Kidney capillary endothelial cell (primary cell): ENCODE data around the gene YBX2.
"Not testable (repeated sequence)": the region's sequence is repeated elsewhere in the genome, so short reads cannot be mapped to it uniquely, and the experiment has no call there.

ENCODE experiments used
- DNase-seq: peaks from one replicate; pipeline ENCODE4 v3.0.0-alpha.2; 2018; ENCODE audit warnings: low spot score

The YBX2 gene

DNA sequence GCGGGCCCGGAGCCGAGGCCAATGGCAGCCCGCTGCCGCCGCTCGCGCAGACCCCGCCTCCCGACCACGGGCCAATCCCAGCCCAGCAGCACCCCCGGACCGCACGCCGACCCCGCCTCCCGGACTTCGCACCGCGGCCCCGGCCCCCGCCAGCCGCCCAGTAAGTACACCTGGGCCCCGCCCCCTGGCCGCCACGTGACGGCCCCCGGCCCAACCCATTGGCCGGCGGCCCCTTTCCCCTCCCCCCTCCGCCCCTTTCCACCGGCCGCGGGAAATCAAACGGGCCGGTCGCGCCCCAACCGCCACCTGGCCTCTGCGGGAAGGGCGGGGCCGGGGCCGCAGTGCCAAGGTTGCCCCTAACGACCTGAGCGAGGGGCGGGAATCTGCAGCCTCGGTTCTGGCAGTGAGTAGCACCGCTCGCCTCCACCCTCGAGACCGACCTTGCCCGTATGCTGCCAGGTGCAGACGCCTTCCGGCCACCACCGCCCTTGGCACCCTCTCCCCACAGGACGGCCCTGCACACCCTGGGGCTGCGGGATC is at the start of gene YBX2:
Gene YBX2 (minus strand): TSS at position 26 of the 540 bp plus-strand sequence. CDS start 139 bp downstream, outside the sequence.
- DNase-seq: no peak

- no peak for DNase-seq
Measured at GRCh38 chr17:7343250-7343649, 48.8 kb upstream of the YBX2 start.

DNA sequence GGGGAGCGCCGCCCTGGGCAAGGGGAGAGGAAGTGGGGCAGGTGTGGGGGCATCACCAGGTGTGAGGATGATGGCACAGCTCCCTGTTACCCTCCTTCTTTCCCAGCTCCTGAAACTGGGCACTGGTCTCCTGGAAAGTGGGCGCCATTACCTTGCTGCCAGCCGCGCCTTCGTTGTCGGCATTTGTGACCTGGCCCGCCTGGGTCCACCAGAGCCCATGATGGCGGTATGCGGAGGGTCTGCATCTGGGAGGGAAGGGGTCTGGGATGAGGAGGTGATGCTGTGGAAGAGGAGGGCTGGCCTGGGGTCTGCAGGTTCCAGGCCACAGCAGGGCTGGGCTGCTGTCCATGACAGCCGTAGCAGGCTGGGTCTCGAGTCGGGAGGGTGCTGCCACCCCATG is 47.4 kb upstream of the YBX2 start:
- no peak for DNase-seq

DNA sequence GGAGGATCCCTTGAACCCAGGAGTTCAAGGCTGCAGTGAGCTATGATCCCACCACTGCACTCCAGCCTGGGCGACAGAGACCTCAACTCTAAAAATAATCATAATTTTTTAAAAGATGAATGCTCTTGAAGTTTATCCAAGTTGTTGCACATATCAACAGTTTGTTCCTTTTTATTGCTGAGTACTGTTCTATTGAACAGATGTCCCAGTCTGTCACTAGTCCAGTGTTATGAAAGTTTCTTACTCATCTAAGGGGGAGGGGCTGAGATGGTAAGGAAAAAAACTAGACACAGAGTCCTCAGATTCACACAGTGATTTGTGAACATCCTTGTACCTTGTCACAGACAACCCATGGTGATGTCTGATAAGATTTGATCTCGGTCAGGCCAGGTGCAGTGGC is 45.7 kb upstream of the YBX2 start:
- no peak for DNase-seq

DNA sequence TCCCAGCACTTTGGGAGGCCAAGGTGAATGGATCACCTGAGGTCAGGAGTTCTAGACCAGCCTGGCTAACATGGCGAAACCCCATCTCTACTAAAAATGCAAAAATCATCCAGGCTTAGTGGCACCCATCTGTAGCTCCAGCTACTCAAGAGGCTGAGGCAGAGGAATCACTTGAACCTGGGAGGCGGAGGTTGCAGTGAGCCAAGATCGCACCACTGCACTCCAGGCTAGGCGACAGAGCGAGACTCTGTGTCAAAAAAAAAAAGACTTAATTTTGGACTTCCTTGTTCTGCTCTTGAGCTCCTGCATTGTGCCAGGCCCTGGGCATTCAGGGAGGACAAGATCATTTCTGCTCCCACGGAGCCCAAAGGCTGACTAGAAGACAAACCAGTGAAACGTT is 43.2 kb upstream of the YBX2 start:
- not testable (repeated sequence) for DNase-seq

DNA sequence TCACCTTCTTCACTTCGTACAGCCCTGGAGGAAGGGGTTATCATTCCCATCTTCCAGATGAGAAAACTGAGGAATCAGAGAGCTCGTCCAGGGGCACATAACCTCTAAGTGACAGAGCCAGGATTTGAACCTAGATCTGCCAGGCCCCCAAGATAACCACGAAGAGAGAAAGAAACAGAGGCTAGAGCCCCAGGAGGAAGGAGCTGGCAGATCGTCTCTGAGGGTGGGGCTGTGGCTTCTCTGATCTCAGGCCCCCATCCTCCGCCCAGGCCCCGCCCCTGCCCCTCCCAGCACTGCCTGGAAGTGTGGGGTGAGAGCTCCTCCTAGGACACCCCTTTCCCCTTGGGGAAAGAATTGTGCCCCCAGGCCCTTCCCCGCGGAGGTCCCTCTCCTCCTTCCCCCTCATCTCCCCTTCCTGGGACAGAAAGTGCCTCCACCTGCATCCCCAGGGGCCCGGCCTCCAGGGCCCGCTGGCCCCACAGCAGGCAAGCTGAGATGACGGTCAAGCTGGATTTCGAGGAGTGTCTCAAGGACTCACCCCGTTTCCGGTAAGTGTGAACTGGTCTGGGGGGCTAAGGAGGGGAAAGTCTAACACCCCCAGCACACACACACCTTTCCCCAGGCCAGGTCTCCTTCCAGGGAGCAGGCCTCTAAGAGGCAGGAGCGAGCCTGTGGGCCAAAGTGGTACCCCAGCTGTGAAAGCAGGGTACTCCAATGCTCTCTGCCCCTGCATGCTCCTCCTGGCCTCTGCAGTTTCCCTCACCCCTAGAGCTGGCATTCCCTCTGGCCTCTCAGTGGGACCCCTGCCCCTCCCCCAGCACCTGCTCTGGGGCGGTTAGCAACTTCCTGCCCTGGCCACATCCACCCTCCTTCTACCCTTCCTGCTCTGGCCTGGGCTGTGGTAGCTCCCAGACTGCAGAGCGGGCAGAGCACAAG is 42.1 kb upstream of the YBX2 start, which contains the start of gene ACAP1:
Gene ACAP1 (plus strand): TSS at position 290 of the 936 bp plus-strand sequence. CDS start 206 bp downstream, at position 496.
- DNase-seq: no peak

DNA sequence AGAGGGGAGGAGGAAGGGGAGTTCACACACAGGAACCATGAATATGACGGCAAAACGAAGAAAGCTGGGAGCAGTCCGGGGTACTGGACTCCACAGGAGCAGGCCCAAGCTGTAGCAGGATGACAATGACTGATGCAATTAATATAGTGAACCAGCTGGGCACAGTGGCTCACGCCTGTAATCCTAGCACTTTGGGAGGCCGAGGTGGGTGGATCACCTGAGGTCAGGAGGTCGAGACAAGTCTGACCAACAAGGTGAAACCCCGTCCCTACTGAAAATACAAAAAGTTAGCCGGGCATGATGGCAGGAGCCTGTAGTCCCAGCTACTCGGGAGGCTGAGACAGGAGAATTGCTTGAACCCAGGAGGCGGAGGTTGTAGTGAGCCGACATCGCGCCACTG is 41.3 kb upstream of the YBX2 start:
- not testable (repeated sequence) for DNase-seq

GRCh38 chr17:7334938-7335538 is 40.6 kb upstream of the YBX2 start:
- no peak for DNase-seq

DNA sequence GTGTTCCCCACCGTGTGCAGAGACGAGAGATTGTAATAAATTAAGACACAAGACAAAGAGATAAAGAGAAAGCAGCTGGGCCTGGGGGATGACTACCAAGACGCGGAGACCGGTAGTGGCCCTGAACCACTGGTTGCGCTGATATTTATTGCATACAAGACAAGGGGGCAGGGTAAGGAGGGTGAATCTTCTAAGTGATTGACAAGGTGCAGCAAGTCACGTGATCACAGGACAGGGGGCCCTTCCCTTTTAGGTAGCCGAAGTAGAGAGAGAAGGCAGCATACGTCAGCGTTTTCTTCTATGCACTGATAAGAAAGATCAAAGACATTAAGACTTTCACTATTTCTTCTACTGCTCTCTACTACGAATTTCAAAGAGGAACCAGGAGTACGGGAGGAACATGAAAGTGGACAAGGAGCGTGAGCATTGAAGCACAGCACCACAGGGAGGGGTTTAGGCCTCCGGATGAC is 38.2 kb upstream of the YBX2 start:
- not testable (repeated sequence) for DNase-seq

GRCh38 chr17:7332111-7332510 is 37.7 kb upstream of the YBX2 start:
- DNase-seq: no peak

DNA sequence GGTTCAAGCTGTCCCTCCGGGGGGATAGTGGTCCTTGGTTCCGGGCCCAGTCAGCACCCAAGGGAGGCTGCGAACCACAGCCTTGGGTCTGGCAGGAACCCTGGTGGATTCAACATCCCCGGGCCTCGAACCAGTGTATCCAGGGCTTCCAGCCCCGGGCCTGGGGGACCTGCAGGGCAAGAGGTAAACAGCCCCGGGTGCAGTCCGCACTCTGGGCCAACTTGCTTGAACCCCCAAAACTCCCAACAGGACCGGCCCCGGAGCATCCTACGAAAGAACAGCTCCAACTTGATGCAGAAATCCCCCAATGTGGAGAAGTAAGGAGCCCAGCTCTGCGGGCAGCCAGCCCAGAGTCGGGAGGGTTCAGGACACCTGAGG is 36.2 kb upstream of the YBX2 start:
- no peak for DNase-seq

DNA sequence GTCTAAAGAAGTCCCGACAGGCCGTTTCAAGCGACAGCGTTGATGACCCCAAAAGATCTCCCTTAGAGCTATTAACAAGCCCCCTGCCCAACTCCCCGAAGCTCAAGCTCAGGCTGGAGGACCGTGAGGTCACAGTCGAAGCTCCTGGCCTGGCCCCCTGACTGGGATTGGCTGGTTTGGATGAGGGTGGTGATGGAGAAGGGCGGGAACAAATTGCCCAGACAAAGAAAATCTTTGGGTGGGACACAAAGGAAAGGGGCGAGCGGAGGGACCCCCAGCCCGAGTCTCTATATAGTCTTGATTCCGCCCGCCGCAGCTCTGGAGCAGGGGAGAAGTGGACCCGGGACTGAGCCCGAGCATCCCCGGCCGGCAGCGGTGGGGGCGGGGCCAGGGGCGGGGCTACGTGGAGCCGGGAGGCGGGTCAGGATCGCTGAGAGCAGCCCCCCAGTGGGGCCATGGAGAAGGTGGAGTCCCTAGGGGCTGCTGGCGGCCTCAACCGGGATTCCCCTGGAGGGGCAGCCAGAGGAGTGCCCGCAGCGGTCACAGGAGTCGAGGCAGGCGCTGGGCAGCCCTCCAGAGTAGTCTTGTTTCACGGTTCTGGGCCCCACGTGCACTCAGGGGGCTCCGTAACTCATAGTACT is 35.7 kb upstream of the YBX2 start:
- DNase-seq: peak; percentile 77

GRCh38 chr17:7329374-7329996 is 35.0 kb upstream of the YBX2 start:
- peak; percentile 96 for DNase-seq

- DNase-seq: peak; percentile 26
Measured at GRCh38 chr17:7328840-7329373, 34.5 kb upstream of the YBX2 start, which contains the start of gene NEURL4. TSS of gene NEURL4 (minus strand) at chr17:7329335. CDS start at chr17:7329312, 23 bp downstream.

- no peak for DNase-seq
Measured at GRCh38 chr17:7328009-7328408, 33.6 kb upstream of the YBX2 start.

- no peak for DNase-seq
Measured at GRCh38 chr17:7327501-7327900, 33.1 kb upstream of the YBX2 start.

DNA sequence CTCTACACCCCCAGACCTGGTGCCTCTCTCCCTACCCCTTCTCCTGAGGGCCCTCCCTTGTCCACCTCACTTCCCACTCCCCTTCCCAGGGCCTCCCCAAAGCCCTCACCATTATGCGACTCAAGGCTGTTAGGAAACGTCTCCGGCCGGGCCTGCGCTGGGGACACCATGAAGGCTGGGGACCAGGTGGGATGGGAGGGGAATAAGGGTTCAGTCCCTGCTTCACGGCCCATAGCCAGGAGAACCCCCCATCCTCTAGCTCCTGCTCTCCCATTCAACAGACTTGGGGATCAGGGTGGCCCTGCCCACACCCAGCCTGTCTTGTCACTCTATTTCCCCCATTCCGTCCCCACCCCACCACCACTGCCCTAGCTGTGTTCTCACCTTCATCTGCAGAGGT is 32.6 kb upstream of the YBX2 start:
- DNase-seq: no peak

DNA sequence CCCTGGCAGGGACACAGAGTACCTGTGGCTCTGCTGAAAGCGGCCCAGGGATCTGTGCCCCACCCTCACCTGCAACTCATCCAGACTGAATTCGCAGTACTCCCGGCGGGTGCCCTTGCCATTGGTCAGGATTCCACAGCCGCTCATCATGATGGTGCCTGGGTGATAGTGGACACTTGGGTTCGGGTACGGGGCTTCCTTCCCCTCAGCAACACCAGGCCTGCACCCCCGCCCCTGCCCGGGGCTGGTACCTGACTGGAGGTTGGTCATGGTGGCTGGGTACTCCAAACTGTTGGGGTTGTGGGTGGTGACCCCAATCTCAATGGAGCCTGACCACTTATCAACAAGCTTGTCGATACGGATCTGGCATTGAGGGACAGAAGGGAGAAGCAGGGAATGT is 31.7 kb upstream of the YBX2 start:
- no peak for DNase-seq

DNA sequence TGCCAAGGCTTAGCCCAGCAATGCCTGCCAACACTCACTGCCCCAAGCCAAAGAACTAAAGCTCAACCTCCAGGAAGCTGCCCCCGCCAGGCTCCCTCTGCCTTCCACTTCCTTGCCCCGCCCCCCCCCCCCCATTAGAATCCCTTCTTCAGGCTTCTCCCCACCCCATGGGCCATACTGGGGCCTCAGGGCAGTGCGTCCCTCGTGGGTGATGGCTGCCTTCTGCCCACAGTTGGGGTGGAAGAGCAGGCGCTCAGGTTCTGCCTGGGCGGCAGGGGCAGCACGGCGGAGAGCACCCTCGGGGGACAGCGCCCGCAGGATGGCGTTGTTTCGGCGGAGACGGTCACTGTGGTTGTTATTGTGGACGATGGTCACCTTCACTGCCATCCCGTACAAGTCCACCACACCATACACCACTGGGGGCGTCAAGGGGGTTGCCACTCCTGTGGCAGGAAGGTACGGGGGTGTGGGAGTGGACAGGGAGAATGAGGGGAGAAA is 30.6 kb upstream of the YBX2 start:
- DNase-seq: no peak

- no peak for DNase-seq
Measured at GRCh38 chr17:7324438-7324779, 30.0 kb upstream of the YBX2 start.

GRCh38 chr17:7323731-7324437 is 29.4 kb upstream of the YBX2 start:
- DNase-seq: no peak
